Panc1 (cell line): ENCODE measurements around the gene AATK.

Experiments used
- POLR2AphosphoS5 ChIP-seq: IDR thresholded peaks from 2 replicates; pipeline ENCODE4 v1.6.1; 2012; ENCODE audit warnings: mild to moderate bottlenecking, low read depth, low read length, moderate library complexity
- SIN3A ChIP-seq: IDR thresholded peaks from 2 replicates; pipeline ENCODE4 v1.6.1; 2012; ENCODE audit warnings: low read depth, mild to moderate bottlenecking, low read length, moderate library complexity, borderline replicate concordance; ENCODE audit not compliant: insufficient read depth
- TF ChIP-seq, protein P1 (sequence below): fragments of 450-650 bp; IDR thresholded peaks from 2 replicates; pipeline ENCODE4 v1.5.1; 2017; ENCODE audit warnings: mild to moderate bottlenecking

DNA sequence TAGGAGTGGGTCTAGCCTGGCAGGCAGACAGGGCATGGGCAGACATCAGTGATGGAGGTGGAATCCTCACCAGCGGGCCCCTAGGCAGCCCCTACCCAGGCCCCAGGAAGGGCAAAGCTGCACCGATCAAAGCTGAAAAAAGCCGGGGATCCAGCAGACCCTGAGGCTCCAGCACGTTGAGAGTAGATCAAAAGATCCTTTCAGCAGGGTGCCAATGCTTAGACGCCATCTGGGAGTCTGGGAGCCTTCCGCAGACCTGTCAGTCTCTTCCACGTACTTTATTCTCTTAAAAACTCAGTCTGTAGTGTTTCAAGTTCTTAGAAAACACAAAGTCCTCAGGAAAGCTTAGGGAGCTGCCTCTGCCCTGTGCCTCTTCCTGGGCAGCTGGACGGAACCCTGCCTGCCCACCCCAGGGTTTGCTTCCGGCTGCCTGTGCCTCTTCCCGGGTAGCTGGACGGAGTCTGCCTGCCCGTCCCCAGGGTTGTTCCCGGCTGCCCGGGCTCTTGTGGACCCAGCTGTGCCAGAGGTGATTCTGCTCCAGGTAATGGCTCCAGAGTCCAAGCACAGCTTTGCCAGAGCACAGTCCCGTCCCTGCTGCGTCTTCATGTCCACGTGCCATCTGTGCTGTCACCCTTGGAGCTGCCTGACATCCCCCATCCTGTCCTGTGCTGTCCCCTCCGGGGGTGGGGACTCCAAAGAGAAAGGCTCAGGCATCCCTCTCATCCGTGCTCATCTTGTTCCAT lies 51.5 kb downstream of the AATK start:
- TF ChIP-seq, protein P1, sequence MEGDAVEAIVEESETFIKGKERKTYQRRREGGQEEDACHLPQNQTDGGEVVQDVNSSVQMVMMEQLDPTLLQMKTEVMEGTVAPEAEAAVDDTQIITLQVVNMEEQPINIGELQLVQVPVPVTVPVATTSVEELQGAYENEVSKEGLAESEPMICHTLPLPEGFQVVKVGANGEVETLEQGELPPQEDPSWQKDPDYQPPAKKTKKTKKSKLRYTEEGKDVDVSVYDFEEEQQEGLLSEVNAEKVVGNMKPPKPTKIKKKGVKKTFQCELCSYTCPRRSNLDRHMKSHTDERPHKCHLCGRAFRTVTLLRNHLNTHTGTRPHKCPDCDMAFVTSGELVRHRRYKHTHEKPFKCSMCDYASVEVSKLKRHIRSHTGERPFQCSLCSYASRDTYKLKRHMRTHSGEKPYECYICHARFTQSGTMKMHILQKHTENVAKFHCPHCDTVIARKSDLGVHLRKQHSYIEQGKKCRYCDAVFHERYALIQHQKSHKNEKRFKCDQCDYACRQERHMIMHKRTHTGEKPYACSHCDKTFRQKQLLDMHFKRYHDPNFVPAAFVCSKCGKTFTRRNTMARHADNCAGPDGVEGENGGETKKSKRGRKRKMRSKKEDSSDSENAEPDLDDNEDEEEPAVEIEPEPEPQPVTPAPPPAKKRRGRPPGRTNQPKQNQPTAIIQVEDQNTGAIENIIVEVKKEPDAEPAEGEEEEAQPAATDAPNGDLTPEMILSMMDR: no peak
- TF ChIP-seq POLR2AphosphoS5 (no peak), SIN3A (no peak)
